GM23338 (cell line): Measurements from ENCODE around the gene RBFOX1. TPM values are rescaled to one million over a fixed set of nuclear protein-coding genes. Genes with fewer than 3 reads are reported as not detected.

Experiments
- ATAC-seq: fragments of 200-7000 bp; cut with Tn5 transposase; 3 replicates; pipeline ENCODE4 v1.9.1; 2020
- DNase-seq: peaks from one replicate; pipeline ENCODE4 v3.0.0-alpha.2; 2015; ENCODE audit warnings: low spot score
- H2AFZ ChIP-seq: fragments of 200-600 bp; sonication (generic); 2 replicates; pipeline ENCODE4 v1.8.0; 2016; ENCODE audit warnings: antibody characterized with exemption, mild to moderate bottlenecking, moderate library complexity
- H3F3A ChIP-seq: fragments of 200-600 bp; sonication (generic); replicated peaks from 2 replicates; pipeline ENCODE4 v1.8.0; 2017; ENCODE audit warnings: antibody characterized with exemption, mixed run types, low read depth
- H3K27ac ChIP-seq: fragments of 200-600 bp; sonication (generic); 2 replicates; pipeline ENCODE4 v1.6.1; 2016; ENCODE audit warnings: low read depth
- H3K27me3 ChIP-seq: fragments of 200-600 bp; sonication (generic); 2 replicates; pipeline ENCODE4 v1.8.0; 2016; ENCODE audit warnings: mild to moderate bottlenecking, mixed run types, moderate library complexity; ENCODE audit not compliant: insufficient read depth
- H3K36me3 ChIP-seq: fragments of 200-600 bp; sonication (generic); 2 replicates; pipeline ENCODE4 v1.8.0; 2016; ENCODE audit warnings: mild to moderate bottlenecking; ENCODE audit not compliant: insufficient read depth
- H3K4me1 ChIP-seq: fragments of 200-600 bp; sonication (generic); 2 replicates; pipeline ENCODE4 v1.8.0; 2016; ENCODE audit warnings: mild to moderate bottlenecking, moderate library complexity; ENCODE audit not compliant: insufficient read depth
- H3K4me2 ChIP-seq: fragments of 200-600 bp; sonication (generic); 2 replicates; pipeline ENCODE4 v1.7.1; 2017; ENCODE audit warnings: mixed run types
- H3K4me3 ChIP-seq: fragments of 200-600 bp; sonication (generic); 2 replicates; pipeline ENCODE4 v1.6.1; 2016; ENCODE audit warnings: mixed run types
- H3K79me2 ChIP-seq: fragments of 200-600 bp; sonication (generic); replicated peaks from 2 replicates; pipeline ENCODE4 v1.8.0; 2017; ENCODE audit warnings: mild to moderate bottlenecking; ENCODE audit not compliant: insufficient read depth
- H3K9me2 ChIP-seq: fragments of 200-600 bp; sonication (generic); 2 replicates; pipeline ENCODE4 v1.8.0; 2017; ENCODE audit not compliant: insufficient read depth
- H4K20me1 ChIP-seq: fragments of 200-600 bp; sonication (generic); replicated peaks from 2 replicates; pipeline ENCODE4 v1.8.0; 2017; ENCODE audit warnings: mild to moderate bottlenecking; ENCODE audit not compliant: insufficient read depth
- H3K27ac Mint-ChIP-seq: 2 replicates; pipeline ENCODE4 v1.8.0; 2020; ENCODE audit warnings: inconsistent platforms, mild to moderate bottlenecking, moderate library complexity, mixed read lengths
- H3K27me3 Mint-ChIP-seq: 3 replicates; pipeline ENCODE4 v1.8.0; 2022; ENCODE audit warnings: low read depth, mild to moderate bottlenecking, moderate library complexity, mixed read lengths, inconsistent platforms; ENCODE audit not compliant: insufficient read depth, poor library complexity
- H3K36me3 Mint-ChIP-seq: 3 replicates; pipeline ENCODE4 v1.8.0; 2021; ENCODE audit warnings: low read depth, mild to moderate bottlenecking, inconsistent platforms, moderate library complexity, mixed read lengths
- H3K4me1 Mint-ChIP-seq: 3 replicates; pipeline ENCODE4 v1.8.0; 2020; ENCODE audit warnings: mild to moderate bottlenecking, inconsistent platforms, mixed read lengths
- H3K4me3 Mint-ChIP-seq: 3 replicates; pipeline ENCODE4 v1.8.0; 2021; ENCODE audit warnings: moderate library complexity, mild to moderate bottlenecking, inconsistent platforms, mixed read lengths
- H3K9me3 Mint-ChIP-seq: 3 replicates; pipeline ENCODE4 v1.8.0; 2020; ENCODE audit warnings: moderate library complexity, mild to moderate bottlenecking, inconsistent platforms, mixed read lengths
- CREB1 ChIP-seq: fragments of 250-450 bp; sonication (Bioruptor Pico); IDR thresholded peaks from 2 replicates; pipeline ENCODE4 v1.5.0; 2020; ENCODE audit warnings: low read depth, mild to moderate bottlenecking, moderate library complexity
- JUNB ChIP-seq: IDR thresholded peaks from one replicate; pipeline ENCODE4 v1.6.1; 2016; ENCODE audit warnings: antibody characterized with exemption; ENCODE audit not compliant: unreplicated experiment
- POLR2AphosphoS5 ChIP-seq: IDR thresholded peaks from 2 replicates; pipeline ENCODE4 v1.6.1; 2016; ENCODE audit warnings: antibody characterized with exemption, low read depth
- ZNF331 ChIP-seq: fragments of 250-450 bp; sonication (Bioruptor Pico); IDR thresholded peaks from 2 replicates; pipeline ENCODE4 v1.5.0; 2020; ENCODE audit warnings: low read depth, mild to moderate bottlenecking, moderate library complexity
- polyA plus RNA-seq: library from polyadenylated mRNA; unstranded; fragments of >200 nt; fragmentation: Nextera tagmentation; extraction: Ambion mirVana; gene quantifications from 2 replicates; pipeline ENCODE4 v1.2.1, GENCODE V29; 2016
- total RNA-seq: library from RNA; depleted of rRNA; stranded (reverse); fragments of >200 nt; shearing (Covaris generic); gene quantifications from 2 replicates; pipeline ENCODE4 v1.2.3, GENCODE V29; 2014
- TF ChIP-seq, protein P1 (sequence below): fragments of 250-450 bp; sonication (Bioruptor Pico); IDR thresholded peaks from 2 replicates; pipeline ENCODE4 v1.5.0; 2020; ENCODE audit warnings: mild to moderate bottlenecking, moderate library complexity
- TF ChIP-seq, protein P2 (sequence below): IDR thresholded peaks from 2 replicates; pipeline ENCODE4 v1.6.1; 2016; ENCODE audit warnings: antibody characterized with exemption
- TF ChIP-seq, protein P3 (sequence below), 2 experiments: fragments of 200-600 bp in 1 of 2; sonication (generic) in 1 of 2; conservative IDR thresholded peaks; 2 replicates each; pipeline versions ENCODE4 v1.5.1 to v1.6.1; 2016 to 2017; ENCODE audit warnings: antibody characterized with exemption in 2 of 2, low read depth in 2 of 2, mild to moderate bottlenecking in 2 of 2, moderate library complexity in 1 of 2

The RBFOX1 gene
- total and polyA plus RNA-seq, 2 experiments from 2014 or later, result 2.5 to 3.6 TPM

DNA sequence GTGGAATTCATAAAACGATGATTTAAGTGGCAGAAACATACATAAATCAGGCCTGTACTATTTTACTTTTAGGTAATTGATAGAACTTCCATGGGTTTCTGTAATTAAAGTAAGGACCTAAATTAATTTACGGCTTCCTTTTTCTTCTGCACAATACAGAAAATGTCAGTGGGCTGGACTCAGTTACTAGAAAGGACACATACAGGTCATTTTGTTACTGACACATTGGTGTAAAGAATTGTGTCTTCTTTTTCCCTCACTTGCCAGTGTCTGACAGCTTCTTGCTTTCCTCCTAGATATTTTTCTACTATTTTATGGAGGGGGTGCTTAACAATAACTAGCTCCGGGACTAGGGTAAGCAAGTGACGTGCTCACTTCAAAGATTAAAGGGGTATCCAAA lies 304.8 kb downstream of the RBFOX1 start (continued):
- TF ChIP-seq, protein P1, sequence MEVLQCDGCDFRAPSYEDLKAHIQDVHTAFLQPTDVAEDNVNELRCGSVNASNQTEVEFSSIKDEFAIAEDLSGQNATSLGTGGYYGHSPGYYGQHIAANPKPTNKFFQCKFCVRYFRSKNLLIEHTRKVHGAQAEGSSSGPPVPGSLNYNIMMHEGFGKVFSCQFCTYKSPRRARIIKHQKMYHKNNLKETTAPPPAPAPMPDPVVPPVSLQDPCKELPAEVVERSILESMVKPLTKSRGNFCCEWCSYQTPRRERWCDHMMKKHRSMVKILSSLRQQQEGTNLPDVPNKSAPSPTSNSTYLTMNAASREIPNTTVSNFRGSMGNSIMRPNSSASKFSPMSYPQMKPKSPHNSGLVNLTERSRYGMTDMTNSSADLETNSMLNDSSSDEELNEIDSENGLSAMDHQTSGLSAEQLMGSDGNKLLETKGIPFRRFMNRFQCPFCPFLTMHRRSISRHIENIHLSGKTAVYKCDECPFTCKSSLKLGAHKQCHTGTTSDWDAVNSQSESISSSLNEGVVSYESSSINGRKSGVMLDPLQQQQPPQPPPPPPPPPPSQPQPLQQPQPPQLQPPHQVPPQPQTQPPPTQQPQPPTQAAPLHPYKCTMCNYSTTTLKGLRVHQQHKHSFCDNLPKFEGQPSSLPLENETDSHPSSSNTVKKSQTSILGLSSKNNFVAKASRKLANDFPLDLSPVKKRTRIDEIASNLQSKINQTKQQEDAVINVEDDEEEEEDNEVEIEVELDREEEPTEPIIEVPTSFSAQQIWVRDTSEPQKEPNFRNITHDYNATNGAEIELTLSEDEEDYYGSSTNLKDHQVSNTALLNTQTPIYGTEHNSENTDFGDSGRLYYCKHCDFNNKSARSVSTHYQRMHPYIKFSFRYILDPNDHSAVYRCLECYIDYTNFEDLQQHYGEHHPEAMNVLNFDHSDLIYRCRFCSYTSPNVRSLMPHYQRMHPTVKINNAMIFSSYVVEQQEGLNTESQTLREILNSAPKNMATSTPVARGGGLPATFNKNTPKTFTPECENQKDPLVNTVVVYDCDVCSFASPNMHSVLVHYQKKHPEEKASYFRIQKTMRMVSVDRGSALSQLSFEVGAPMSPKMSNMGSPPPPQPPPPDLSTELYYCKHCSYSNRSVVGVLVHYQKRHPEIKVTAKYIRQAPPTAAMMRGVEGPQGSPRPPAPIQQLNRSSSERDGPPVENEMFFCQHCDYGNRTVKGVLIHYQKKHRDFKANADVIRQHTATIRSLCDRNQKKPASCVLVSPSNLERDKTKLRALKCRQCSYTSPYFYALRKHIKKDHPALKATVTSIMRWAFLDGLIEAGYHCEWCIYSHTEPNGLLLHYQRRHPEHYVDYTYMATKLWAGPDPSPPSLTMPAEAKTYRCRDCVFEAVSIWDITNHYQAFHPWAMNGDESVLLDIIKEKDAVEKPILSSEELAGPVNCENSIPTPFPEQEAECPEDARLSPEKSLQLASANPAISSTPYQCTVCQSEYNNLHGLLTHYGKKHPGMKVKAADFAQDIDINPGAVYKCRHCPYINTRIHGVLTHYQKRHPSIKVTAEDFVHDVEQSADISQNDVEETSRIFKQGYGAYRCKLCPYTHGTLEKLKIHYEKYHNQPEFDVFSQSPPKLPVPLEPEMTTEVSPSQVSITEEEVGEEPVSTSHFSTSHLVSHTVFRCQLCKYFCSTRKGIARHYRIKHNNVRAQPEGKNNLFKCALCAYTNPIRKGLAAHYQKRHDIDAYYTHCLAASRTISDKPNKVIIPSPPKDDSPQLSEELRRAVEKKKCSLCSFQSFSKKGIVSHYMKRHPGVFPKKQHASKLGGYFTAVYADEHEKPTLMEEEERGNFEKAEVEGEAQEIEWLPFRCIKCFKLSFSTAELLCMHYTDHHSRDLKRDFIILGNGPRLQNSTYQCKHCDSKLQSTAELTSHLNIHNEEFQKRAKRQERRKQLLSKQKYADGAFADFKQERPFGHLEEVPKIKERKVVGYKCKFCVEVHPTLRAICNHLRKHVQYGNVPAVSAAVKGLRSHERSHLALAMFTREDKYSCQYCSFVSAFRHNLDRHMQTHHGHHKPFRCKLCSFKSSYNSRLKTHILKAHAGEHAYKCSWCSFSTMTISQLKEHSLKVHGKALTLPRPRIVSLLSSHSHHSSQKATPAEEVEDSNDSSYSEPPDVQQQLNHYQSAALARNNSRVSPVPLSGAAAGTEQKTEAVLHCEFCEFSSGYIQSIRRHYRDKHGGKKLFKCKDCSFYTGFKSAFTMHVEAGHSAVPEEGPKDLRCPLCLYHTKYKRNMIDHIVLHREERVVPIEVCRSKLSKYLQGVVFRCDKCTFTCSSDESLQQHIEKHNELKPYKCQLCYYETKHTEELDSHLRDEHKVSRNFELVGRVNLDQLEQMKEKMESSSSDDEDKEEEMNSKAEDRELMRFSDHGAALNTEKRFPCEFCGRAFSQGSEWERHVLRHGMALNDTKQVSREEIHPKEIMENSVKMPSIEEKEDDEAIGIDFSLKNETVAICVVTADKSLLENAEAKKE (CRISPR knock-in tag), result no peak
- no peak for TF ChIP-seq POLR2AphosphoS5
- TF ChIP-seq CREB1 (CRISPR knock-in tag), result no peak
- TF ChIP-seq, protein P2, sequence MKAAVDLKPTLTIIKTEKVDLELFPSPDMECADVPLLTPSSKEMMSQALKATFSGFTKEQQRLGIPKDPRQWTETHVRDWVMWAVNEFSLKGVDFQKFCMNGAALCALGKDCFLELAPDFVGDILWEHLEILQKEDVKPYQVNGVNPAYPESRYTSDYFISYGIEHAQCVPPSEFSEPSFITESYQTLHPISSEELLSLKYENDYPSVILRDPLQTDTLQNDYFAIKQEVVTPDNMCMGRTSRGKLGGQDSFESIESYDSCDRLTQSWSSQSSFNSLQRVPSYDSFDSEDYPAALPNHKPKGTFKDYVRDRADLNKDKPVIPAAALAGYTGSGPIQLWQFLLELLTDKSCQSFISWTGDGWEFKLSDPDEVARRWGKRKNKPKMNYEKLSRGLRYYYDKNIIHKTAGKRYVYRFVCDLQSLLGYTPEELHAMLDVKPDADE, result no peak

DNA sequence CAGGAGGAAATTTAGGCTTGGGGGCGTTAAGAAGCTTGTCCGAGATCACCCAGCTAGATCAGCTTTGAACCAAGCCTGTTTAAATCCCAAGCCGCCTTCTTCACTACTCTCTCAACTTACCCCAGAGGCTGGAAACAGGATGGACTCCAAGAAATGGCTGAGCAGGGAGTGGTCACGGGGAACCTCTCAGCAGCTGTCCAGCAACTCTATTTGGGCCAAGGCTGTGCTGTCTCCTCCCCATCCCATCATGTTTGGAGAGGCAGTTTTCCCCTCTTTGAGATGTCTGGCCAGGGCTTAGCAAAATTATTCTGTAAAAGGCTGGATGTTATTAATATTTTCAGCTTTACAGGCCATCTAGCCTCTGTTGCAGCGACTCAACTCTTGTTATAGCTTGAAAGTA lies 305.7 kb downstream of the RBFOX1 start:
- Mint-ChIP-seq H3K4me1 (peaks cover 23% of the 10 kb centered on the region), H3K36me3 (no peaks in the 10 kb centered on the region), H3K9me3 (no peaks in the 10 kb centered on the region), H3K27me3 (no peaks in the 10 kb centered on the region), H3K4me3 (no peak overlapping the region), H3K27ac (no peak overlapping the region)
- Histone ChIP-seq H3K4me2 (no peak overlapping the region), H4K20me1 (no peaks in the 10 kb centered on the region), H3F3A (no peaks in the 10 kb centered on the region), H3K27ac (no peak overlapping the region), H2AFZ (no peak overlapping the region), H3K4me1 (peaks cover 16% of the 10 kb centered on the region), H3K9me2 (no peaks in the 10 kb centered on the region), H3K36me3 (no peaks in the 10 kb centered on the region), H3K4me3 (no peak overlapping the region), H3K79me2 (no peaks in the 10 kb centered on the region), H3K27me3 (no peaks in the 10 kb centered on the region)
- ATAC-seq (no peak), DNase-seq (no peak)
- no peak for TF ChIP-seq JUNB
- TF ChIP-seq, protein P3, sequence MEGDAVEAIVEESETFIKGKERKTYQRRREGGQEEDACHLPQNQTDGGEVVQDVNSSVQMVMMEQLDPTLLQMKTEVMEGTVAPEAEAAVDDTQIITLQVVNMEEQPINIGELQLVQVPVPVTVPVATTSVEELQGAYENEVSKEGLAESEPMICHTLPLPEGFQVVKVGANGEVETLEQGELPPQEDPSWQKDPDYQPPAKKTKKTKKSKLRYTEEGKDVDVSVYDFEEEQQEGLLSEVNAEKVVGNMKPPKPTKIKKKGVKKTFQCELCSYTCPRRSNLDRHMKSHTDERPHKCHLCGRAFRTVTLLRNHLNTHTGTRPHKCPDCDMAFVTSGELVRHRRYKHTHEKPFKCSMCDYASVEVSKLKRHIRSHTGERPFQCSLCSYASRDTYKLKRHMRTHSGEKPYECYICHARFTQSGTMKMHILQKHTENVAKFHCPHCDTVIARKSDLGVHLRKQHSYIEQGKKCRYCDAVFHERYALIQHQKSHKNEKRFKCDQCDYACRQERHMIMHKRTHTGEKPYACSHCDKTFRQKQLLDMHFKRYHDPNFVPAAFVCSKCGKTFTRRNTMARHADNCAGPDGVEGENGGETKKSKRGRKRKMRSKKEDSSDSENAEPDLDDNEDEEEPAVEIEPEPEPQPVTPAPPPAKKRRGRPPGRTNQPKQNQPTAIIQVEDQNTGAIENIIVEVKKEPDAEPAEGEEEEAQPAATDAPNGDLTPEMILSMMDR (conservative IDR thresholded peaks at IDR 0.05; ENCODE audit: low read depth in 2 of 2), result no peak
- TF ChIP-seq, protein P1 (CRISPR knock-in tag), result no peak
- no peak for TF ChIP-seq ZNF331
- no peak for TF ChIP-seq POLR2AphosphoS5
